MM.1S (cell line): ENCODE data around the gene ZNF526.

ENCODE experiments used
- DNase-seq: peaks from one replicate; pipeline ENCODE4 v3.0.0-alpha.2; 2015
- H2AFZ ChIP-seq: fragments of 300-600 bp; sonication (generic); 2 replicates; pipeline ENCODE4 v1.6.0; 2016; ENCODE audit warnings: antibody characterized with exemption, low read length
- H3F3A ChIP-seq: fragments of 300-600 bp; sonication (generic); 2 replicates; pipeline ENCODE4 v1.6.1; 2016; ENCODE audit warnings: mild to moderate bottlenecking, antibody characterized with exemption, low read length, moderate library complexity, mixed read lengths; ENCODE audit not compliant: insufficient read depth
- H3K27ac ChIP-seq: fragments of 300-600 bp; sonication (generic); 2 replicates; pipeline ENCODE4 v1.5.1; 2016; ENCODE audit warnings: mild to moderate bottlenecking, low read length
- H3K27me3 ChIP-seq: fragments of 300-600 bp; sonication (generic); replicated peaks from 2 replicates; pipeline ENCODE4 v1.6.0; 2016; ENCODE audit warnings: low read length; ENCODE audit not compliant: insufficient read depth
- H3K36me3 ChIP-seq: fragments of 300-600 bp; sonication (generic); replicated peaks from 2 replicates; pipeline ENCODE4 v1.6.1; 2016; ENCODE audit warnings: mild to moderate bottlenecking, low read length, mixed read lengths; ENCODE audit not compliant: insufficient read depth
- H3K4me1 ChIP-seq: fragments of 300-600 bp; sonication (generic); 2 replicates; pipeline ENCODE4 v1.6.1; 2016; ENCODE audit warnings: low read length, mixed read lengths
- H3K4me2 ChIP-seq: fragments of 300-600 bp; sonication (generic); 2 replicates; pipeline ENCODE4 v1.6.0; 2016; ENCODE audit warnings: low read depth, low read length
- H3K4me3 ChIP-seq: fragments of 300-600 bp; sonication (generic); 2 replicates; pipeline ENCODE4 v1.5.1; 2016; ENCODE audit warnings: low read length, mixed read lengths
- H3K79me2 ChIP-seq: fragments of 300-600 bp; sonication (generic); 2 replicates; pipeline ENCODE4 v1.6.1; 2016; ENCODE audit warnings: mixed run types, low read length, mixed read lengths
- H3K9ac ChIP-seq: fragments of 300-600 bp; sonication (generic); 2 replicates; pipeline ENCODE4 v1.6.1; 2016; ENCODE audit warnings: low read length, mixed read lengths
- H3K9me2 ChIP-seq: fragments of 300-600 bp; sonication (generic); replicated peaks from 2 replicates; pipeline ENCODE4 v1.6.1; 2016; ENCODE audit warnings: mild to moderate bottlenecking, low read length, mixed read lengths; ENCODE audit not compliant: insufficient read depth
- H3K9me3 ChIP-seq: fragments of 300-600 bp; sonication (generic); replicated peaks from 2 replicates; pipeline ENCODE4 v1.6.1; 2016; ENCODE audit warnings: mild to moderate bottlenecking, low read length, mixed read lengths; ENCODE audit not compliant: insufficient read depth
- H4K20me1 ChIP-seq: fragments of 300-600 bp; sonication (generic); 2 replicates; pipeline ENCODE4 v1.6.1; 2016; ENCODE audit warnings: mild to moderate bottlenecking, low read length, moderate library complexity, mixed read lengths; ENCODE audit not compliant: insufficient read depth
- CTCF ChIP-seq: fragments of 300-600 bp; sonication (generic); IDR thresholded peaks from 2 replicates; pipeline ENCODE4 v1.5.1; 2016; ENCODE audit warnings: antibody characterized with exemption, low read length, mixed read lengths
- EZH2 ChIP-seq: fragments of 300-600 bp; sonication (generic); optimal IDR thresholded peaks from 2 replicates; pipeline ENCODE3; 2017; ENCODE audit warnings: low read depth, mild to moderate bottlenecking, antibody characterized with exemption, low read length, mixed read lengths
- EZH2phosphoT487 ChIP-seq: fragments of 300-600 bp; sonication (generic); IDR thresholded peaks from 2 replicates; pipeline ENCODE4 v1.6.1; 2018; ENCODE audit warnings: antibody characterized with exemption, low read length

The ZNF526 gene

DNA sequence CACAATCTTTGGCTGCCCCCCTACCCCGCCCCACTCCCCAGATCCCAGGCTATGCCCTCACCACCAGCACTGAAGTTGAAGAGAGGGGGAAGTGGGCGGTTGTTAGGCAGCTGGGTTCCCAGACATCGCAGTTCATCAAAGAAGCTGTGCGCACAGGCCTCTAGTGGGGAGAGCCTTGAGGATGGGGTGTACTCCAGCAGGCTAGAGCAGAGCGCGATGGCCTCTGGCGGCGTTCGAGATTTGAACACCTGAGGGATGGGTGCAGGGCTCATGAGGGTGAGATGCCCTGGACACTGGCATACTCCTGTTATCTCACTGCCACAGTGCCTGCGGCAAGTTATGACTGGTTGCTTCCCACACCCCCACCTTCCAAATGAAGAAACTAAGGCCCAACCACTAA lies 12.3 kb downstream of the ZNF526 start:
- DNase-seq: no peak
- H3K27me3 ChIP-seq: no peaks in the 10 kb centered on the region
- H3K9me2 ChIP-seq: no peaks in the 10 kb centered on the region
- no peaks in the 10 kb centered on the region for H3K36me3 ChIP-seq
- no peak overlapping the region for H2AFZ ChIP-seq
- H3K4me1 ChIP-seq: no peaks in the 10 kb centered on the region
- peaks cover 22% of the 10 kb centered on the region; the same call in 1 of the 2 replicates for H3K79me2 ChIP-seq
- H4K20me1 ChIP-seq: no peaks in the 10 kb centered on the region
- no peaks in the 10 kb centered on the region for H3F3A ChIP-seq
- H3K9me3 ChIP-seq: no peaks in the 10 kb centered on the region
- H3K4me3 ChIP-seq: no peak overlapping the region
- no peak overlapping the region for H3K4me2 ChIP-seq
- H3K9ac ChIP-seq: no peak overlapping the region
- no peak overlapping the region for H3K27ac ChIP-seq
- TF ChIP-seq EZH2phosphoT487: no peak
- no peak for TF ChIP-seq CTCF
- TF ChIP-seq EZH2: no peak

- no peak overlapping the region for H2AFZ ChIP-seq
- no peak overlapping the region for H3K9ac ChIP-seq
- peaks cover 25% of the 10 kb centered on the region for H3K79me2 ChIP-seq
- no peak overlapping the region for H3K4me2 ChIP-seq
- H3K9me2 ChIP-seq: no peaks in the 10 kb centered on the region
- TF ChIP-seq EZH2: no peak
- TF ChIP-seq EZH2phosphoT487: no peak
- no peak for TF ChIP-seq CTCF
- H3F3A ChIP-seq: no peaks in the 10 kb centered on the region
- no peaks in the 10 kb centered on the region for H4K20me1 ChIP-seq
- H3K4me1 ChIP-seq: no peaks in the 10 kb centered on the region
- no peaks in the 10 kb centered on the region for H3K9me3 ChIP-seq
- no peaks in the 10 kb centered on the region for H3K36me3 ChIP-seq
- DNase-seq: no peak
- no peaks in the 10 kb centered on the region for H3K27me3 ChIP-seq
- H3K27ac ChIP-seq: no peak overlapping the region
- no peak overlapping the region for H3K4me3 ChIP-seq
Measured at GRCh38 chr19:42233106-42233505, 13.0 kb downstream of the ZNF526 start.

- Histone ChIP-seq H3K79me2 (peaks cover 29% of the 10 kb centered on the region), H2AFZ (no peak overlapping the region), H3F3A (no peaks in the 10 kb centered on the region), H3K9me3 (no peaks in the 10 kb centered on the region), H3K4me1 (no peaks in the 10 kb centered on the region), H3K4me2 (no peak overlapping the region), H3K27ac (no peak overlapping the region), H3K36me3 (no peaks in the 10 kb centered on the region), H3K4me3 (no peak overlapping the region), H3K9ac (no peak overlapping the region), H3K9me2 (no peaks in the 10 kb centered on the region), H3K27me3 (no peaks in the 10 kb centered on the region), H4K20me1 (no peaks in the 10 kb centered on the region)
- no peak for TF ChIP-seq EZH2phosphoT487
- TF ChIP-seq CTCF: no peak
- no peak for TF ChIP-seq EZH2
- DNase-seq: no peak
Measured at GRCh38 chr19:42233678-42234292, 13.7 kb downstream of the ZNF526 start.
